ENCODE data around the gene MYPN. TPM values are rescaled to one million over a fixed set of nuclear protein-coding genes. Genes with fewer than 3 reads are reported as not detected.
A peak's percentile ranks its signal among the peaks of the same experiment; 100 is the strongest.

The MYPN gene, protein sequence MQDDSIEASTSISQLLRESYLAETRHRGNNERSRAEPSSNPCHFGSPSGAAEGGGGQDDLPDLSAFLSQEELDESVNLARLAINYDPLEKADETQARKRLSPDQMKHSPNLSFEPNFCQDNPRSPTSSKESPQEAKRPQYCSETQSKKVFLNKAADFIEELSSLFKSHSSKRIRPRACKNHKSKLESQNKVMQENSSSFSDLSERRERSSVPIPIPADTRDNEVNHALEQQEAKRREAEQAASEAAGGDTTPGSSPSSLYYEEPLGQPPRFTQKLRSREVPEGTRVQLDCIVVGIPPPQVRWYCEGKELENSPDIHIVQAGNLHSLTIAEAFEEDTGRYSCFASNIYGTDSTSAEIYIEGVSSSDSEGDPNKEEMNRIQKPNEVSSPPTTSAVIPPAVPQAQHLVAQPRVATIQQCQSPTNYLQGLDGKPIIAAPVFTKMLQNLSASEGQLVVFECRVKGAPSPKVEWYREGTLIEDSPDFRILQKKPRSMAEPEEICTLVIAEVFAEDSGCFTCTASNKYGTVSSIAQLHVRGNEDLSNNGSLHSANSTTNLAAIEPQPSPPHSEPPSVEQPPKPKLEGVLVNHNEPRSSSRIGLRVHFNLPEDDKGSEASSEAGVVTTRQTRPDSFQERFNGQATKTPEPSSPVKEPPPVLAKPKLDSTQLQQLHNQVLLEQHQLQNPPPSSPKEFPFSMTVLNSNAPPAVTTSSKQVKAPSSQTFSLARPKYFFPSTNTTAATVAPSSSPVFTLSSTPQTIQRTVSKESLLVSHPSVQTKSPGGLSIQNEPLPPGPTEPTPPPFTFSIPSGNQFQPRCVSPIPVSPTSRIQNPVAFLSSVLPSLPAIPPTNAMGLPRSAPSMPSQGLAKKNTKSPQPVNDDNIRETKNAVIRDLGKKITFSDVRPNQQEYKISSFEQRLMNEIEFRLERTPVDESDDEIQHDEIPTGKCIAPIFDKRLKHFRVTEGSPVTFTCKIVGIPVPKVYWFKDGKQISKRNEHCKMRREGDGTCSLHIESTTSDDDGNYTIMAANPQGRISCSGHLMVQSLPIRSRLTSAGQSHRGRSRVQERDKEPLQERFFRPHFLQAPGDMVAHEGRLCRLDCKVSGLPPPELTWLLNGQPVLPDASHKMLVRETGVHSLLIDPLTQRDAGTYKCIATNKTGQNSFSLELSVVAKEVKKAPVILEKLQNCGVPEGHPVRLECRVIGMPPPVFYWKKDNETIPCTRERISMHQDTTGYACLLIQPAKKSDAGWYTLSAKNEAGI (N-terminal part only)
- total RNA-seq (1 to 10 TPM; 1.5 to 1.8 TPM), polyA plus RNA-seq (ENCODE audit: insufficient read depth, low read depth, low replicate concordance) (2.3 TPM)
- long read RNA-seq, donor 1 = 0 reads
- long read RNA-seq, donor 2 = 0 reads

DNA sequence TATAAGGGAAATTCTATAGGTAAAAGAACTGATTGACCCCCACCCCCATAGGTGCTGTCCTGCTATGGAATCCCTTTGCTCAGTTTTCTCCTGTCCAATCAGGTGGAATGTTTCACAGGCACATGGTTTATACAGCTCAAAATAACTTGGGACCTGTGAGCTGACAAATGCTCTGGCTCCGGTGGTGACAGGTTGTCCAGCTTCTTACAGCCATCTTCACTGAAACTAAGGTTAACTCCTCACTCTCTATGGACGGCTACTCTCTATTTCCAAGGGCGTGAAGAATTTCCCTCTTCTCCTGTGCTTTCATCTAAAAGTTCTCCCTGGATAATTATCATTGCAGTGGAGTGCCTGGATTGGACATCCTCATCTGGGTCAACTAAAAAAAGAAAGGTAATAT, at the start of gene MYPN:
Gene MYPN (plus strand): TSS at position 158 of the 400 bp plus-strand sequence. CDS start 11,951 bp downstream, outside the sequence.
- H3K27me3 ChIP-seq = no peaks in the 10 kb centered on the region
- H3K27ac ChIP-seq = no peak within 1 kb of the TSS
- no peak for DNase-seq
- no peak for TF ChIP-seq POLR2A (IDR thresholded peaks at IDR 0.05)
- TF ChIP-seq, protein P1, sequence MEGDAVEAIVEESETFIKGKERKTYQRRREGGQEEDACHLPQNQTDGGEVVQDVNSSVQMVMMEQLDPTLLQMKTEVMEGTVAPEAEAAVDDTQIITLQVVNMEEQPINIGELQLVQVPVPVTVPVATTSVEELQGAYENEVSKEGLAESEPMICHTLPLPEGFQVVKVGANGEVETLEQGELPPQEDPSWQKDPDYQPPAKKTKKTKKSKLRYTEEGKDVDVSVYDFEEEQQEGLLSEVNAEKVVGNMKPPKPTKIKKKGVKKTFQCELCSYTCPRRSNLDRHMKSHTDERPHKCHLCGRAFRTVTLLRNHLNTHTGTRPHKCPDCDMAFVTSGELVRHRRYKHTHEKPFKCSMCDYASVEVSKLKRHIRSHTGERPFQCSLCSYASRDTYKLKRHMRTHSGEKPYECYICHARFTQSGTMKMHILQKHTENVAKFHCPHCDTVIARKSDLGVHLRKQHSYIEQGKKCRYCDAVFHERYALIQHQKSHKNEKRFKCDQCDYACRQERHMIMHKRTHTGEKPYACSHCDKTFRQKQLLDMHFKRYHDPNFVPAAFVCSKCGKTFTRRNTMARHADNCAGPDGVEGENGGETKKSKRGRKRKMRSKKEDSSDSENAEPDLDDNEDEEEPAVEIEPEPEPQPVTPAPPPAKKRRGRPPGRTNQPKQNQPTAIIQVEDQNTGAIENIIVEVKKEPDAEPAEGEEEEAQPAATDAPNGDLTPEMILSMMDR (IDR thresholded peaks at IDR 0.05) = no peak
- WGBS, 2 donors = 82 to 83% methylated on average over 3 of the region's 3 CpGs
- intact Hi-C loops (cut with DNase I; ENCODE audit: low total_unique reads) = no loop called here
- no peaks in the 10 kb centered on the region for H3K9me3 ChIP-seq
- no peaks in the 10 kb centered on the region for H3K36me3 ChIP-seq (ENCODE audit: low read depth, missing control alignments)
- H3K4me1 ChIP-seq = no peaks in the 10 kb centered on the region
- H3K4me3 ChIP-seq = no peak within 1 kb of the TSS

DNA sequence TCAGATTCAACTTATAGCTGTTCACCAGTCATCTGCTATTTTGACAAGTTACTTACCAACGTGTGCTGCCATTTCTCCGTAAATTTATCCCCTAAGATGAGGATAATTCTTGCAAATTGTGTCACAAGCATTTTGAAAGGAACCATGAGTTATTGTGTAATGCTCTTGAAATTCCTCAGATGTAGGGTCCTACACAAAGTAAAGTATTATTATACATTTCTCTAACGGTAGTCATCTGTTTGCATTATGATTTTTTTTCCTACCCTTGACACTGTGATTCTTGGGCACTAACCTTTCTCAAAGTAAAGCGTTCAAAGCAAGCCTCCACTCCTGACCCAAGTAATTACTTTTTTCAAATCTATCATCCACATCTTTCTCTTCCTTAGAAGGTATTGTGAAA, 42.3 kb upstream of the MYPN start:
- Histone ChIP-seq H3K4me3 (no peak overlapping the region), H3K4me1 (no peaks in the 10 kb centered on the region), H3K27ac (no peak overlapping the region), H3K36me3 (ENCODE audit: low read depth, missing control alignments) (no peaks in the 10 kb centered on the region), H3K9me3 (no peaks in the 10 kb centered on the region), H3K27me3 (no peaks in the 10 kb centered on the region)
- 72 to 79% methylated on average over 4 of the region's 4 CpGs for WGBS, 2 donors
- DNase-seq = no peak
- TF ChIP-seq POLR2A (IDR thresholded peaks at IDR 0.05) = no peak
- TF ChIP-seq, protein P1 (IDR thresholded peaks at IDR 0.05) = no peak
- intact Hi-C loops (cut with DNase I; ENCODE audit: low total_unique reads) = no loop called here

DNA sequence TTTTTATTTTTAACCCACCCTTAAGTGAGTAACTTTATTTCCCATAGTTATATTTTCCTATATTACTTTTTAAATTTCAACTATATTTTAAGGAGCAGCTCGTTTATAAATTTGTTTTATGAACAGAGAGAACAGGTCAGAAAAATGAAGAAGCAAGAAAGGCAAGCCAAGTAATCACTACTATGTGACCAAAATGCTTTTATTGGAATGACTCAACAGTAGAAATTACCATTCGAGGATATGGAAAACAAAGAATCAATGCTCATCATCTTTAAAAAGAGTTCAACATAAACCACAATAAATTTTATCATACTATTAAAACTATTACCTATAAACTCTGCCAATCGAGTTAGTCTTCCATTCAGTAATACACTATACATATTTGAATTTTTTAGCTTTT, 41.8 kb upstream of the MYPN start:
- intact Hi-C loops (cut with DNase I; ENCODE audit: low total_unique reads) = no loop called here
- no peaks in the 10 kb centered on the region for H3K9me3 ChIP-seq
- H3K4me3 ChIP-seq = no peak overlapping the region
- no peak overlapping the region for H3K27ac ChIP-seq
- DNase-seq = no peak
- H3K27me3 ChIP-seq = no peaks in the 10 kb centered on the region
- H3K4me1 ChIP-seq = no peaks in the 10 kb centered on the region
- TF ChIP-seq, protein P1 (IDR thresholded peaks at IDR 0.05) = no peak
- no peak for TF ChIP-seq POLR2A (IDR thresholded peaks at IDR 0.05)
- WGBS, 2 donors = 77 to 81% methylated on average over 3 of the region's 3 CpGs
- H3K36me3 ChIP-seq (ENCODE audit: low read depth, missing control alignments) = no peaks in the 10 kb centered on the region

DNA sequence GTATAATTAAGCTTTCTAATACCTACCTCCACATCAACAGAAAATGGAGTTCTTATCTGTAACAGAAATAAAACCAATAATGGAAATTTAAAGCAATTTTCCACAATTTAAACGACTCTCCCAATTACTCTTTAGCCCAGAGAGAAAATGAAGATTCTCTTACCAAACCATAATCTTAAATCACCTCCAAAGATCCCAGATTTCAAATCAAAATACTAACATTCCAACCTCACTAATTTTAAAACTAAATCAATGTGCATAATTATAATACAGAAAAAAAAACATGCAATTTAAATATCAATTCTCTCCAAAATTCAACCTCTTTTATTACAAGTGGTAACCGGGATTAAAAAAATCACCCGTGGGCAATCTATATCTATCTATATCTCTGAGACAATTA, 35.7 kb upstream of the MYPN start:
- TF ChIP-seq, protein P1 (IDR thresholded peaks at IDR 0.05) = no peak
- no peak for TF ChIP-seq POLR2A (IDR thresholded peaks at IDR 0.05)
- no peaks in the 10 kb centered on the region for H3K9me3 ChIP-seq
- 9 to 16% methylated on average over 3 of the region's 3 CpGs for WGBS, 2 donors
- peak overlapping the region; percentile 91 to 93 for H3K4me3 ChIP-seq
- H3K27ac ChIP-seq = peak overlapping the region; percentile 99
- intact Hi-C loops (cut with DNase I; ENCODE audit: low total_unique reads) = no loop called here
- H3K4me1 ChIP-seq = peaks cover 15% of the 10 kb centered on the region
- no peaks in the 10 kb centered on the region for H3K27me3 ChIP-seq
- no peak for DNase-seq
- no peaks in the 10 kb centered on the region for H3K36me3 ChIP-seq (ENCODE audit: low read depth, missing control alignments)
